ENCODE measurements around the gene PXDN. TPM values are rescaled to one million over a fixed set of nuclear protein-coding genes. Genes with fewer than 3 reads are reported as not detected.

Gene PXDN
- total and polyA plus RNA-seq, 2 donors (not counting 3 experiments of a cell fraction or from before 2014, with no cell fraction given) = 231 to 308 TPM

GRCh38 chr2:1704631-1705556, 39.4 kb downstream of the PXDN start:
- dilution Hi-C loops (cut with MboI; ENCODE audit: extremely low pct_ligation_motif_present, low sequenced_read_pairs) = no loop called here
- no peak overlapping the region for H3K27ac ChIP-seq (ENCODE audit: insufficient read depth, low read depth, low read length)
- FAIRE-seq = no peak

GRCh38 chr2:1702186-1702565, 42.1 kb downstream of the PXDN start:
- DNase-seq (ENCODE audit: low read depth, low spot score) = no peak
- TF ChIP-seq POLR2AphosphoS5 (IDR thresholded peaks at IDR 0.05; ENCODE audit: insufficient read depth, low read depth, low read length) (no peak), CTCF (IDR thresholded peaks at IDR 0.05; ENCODE audit: extremely low read depth in 1 of 2, insufficient read depth in 1 of 2, low read depth in 1 of 2, low read length in 2 of 2) (no peak), FOS (IDR thresholded peaks at IDR 0.05; ENCODE audit: borderline replicate concordance, insufficient read depth, low read length) (no peak), JUN (IDR thresholded peaks at IDR 0.05; ENCODE audit: borderline replicate concordance, insufficient read depth, insufficient read length, low read depth) (no peak), EZH2 (IDR thresholded peaks at IDR 0.05; ENCODE audit: borderline replicate concordance, low read depth, low read length, severe bottlenecking) (no peak), GATA2 (IDR thresholded peaks at IDR 0.05; ENCODE audit: insufficient read depth, insufficient read length, low read depth, low read length) (no peak), POLR2A (IDR thresholded peaks at IDR 0.05; ENCODE audit: low read depth, low read length) (no peak), MAX (IDR thresholded peaks at IDR 0.05; ENCODE audit: insufficient read depth, insufficient read length) (no peak), MYC (IDR thresholded peaks at IDR 0.05; ENCODE audit: low read depth, low read length) (no peak)
- Histone ChIP-seq H3K79me2 (ENCODE audit: control insufficient read depth, insufficient read depth, low read length) (peaks cover 11% of the 10 kb centered on the region), H3K9me1 (replicated peaks; ENCODE audit: control insufficient read depth, extremely low read depth, insufficient read depth, low read length) (no peaks in the 10 kb centered on the region), H3K27ac (ENCODE audit: insufficient read depth, low read depth, low read length) (no peak overlapping the region), H3K9me3 (replicated peaks; ENCODE audit: control insufficient read depth, insufficient read depth, low read length) (no peaks in the 10 kb centered on the region), H3K4me2 (ENCODE audit: insufficient read depth, low read length) (no peak overlapping the region), H3K36me3 (ENCODE audit: control insufficient read depth in 2 of 2, extremely low read depth in 1 of 2, insufficient read depth in 2 of 2, low read length in 2 of 2) (no peaks in the 10 kb centered on the region), H3K27me3 (ENCODE audit: control insufficient read depth in 2 of 2, insufficient read depth in 2 of 2, low read length in 2 of 2) (no peaks in the 10 kb centered on the region), H3K4me3 (replicated peaks in 1 of 3; ENCODE audit: insufficient read depth in 1 of 3, low read depth in 1 of 3, low read length in 3 of 3) (no peak overlapping the region), H3K9ac (replicated peaks; ENCODE audit: extremely low read depth, insufficient read depth, low read length) (no peak overlapping the region), H2AFZ (ENCODE audit: low read depth, low read length) (no peak overlapping the region), H4K20me1 (replicated peaks; ENCODE audit: control insufficient read depth, extremely low read depth, insufficient read depth, low read length) (no peaks in the 10 kb centered on the region), H3K4me1 (ENCODE audit: control insufficient read depth, extremely low read depth, insufficient read depth, low read length) (peaks cover under 1% of the 10 kb centered on the region)
- ChIA-PET POLR2A (no interaction called here), CTCF (interaction anchor here (1.2 to 1.6 kb wide), 2 partner anchors 48 to 49 kb away, joined by 3 to 4 read pairs; no protein-coding TSS in a partner anchor)
- intact Hi-C loops (cut with micrococcal nuclease) = no loop called here
- dilution Hi-C loops (cut with MboI; ENCODE audit: extremely low pct_ligation_motif_present, low sequenced_read_pairs) = no loop called here
- no peak for FAIRE-seq
- BruUV-seq (replicated peaks) = no TSS peak

More at GRCh38 chr2:1704631-1705556, 39.4 kb downstream of the PXDN start:
- Histone ChIP-seq H3K9me3 (replicated peaks; ENCODE audit: control insufficient read depth, insufficient read depth, low read length) (no peaks in the 10 kb centered on the region), H3K27me3 (ENCODE audit: control insufficient read depth in 2 of 2, insufficient read depth in 2 of 2, low read length in 2 of 2) (no peaks in the 10 kb centered on the region), H3K4me3 (replicated peaks in 1 of 3; ENCODE audit: insufficient read depth in 1 of 3, low read depth in 1 of 3, low read length in 3 of 3) (no peak overlapping the region), H4K20me1 (replicated peaks; ENCODE audit: control insufficient read depth, extremely low read depth, insufficient read depth, low read length) (no peaks in the 10 kb centered on the region), H3K79me2 (ENCODE audit: control insufficient read depth, insufficient read depth, low read length) (peaks cover 18% of the 10 kb centered on the region), H3K4me2 (ENCODE audit: insufficient read depth, low read length) (no peak overlapping the region), H3K9me1 (replicated peaks; ENCODE audit: control insufficient read depth, extremely low read depth, insufficient read depth, low read length) (no peaks in the 10 kb centered on the region), H2AFZ (ENCODE audit: low read depth, low read length) (no peak overlapping the region), H3K9ac (replicated peaks; ENCODE audit: extremely low read depth, insufficient read depth, low read length) (no peak overlapping the region), H3K36me3 (ENCODE audit: control insufficient read depth in 2 of 2, extremely low read depth in 1 of 2, insufficient read depth in 2 of 2, low read length in 2 of 2) (no peaks in the 10 kb centered on the region), H3K4me1 (ENCODE audit: control insufficient read depth, extremely low read depth, insufficient read depth, low read length) (peaks cover 18% of the 10 kb centered on the region)
- no peak for DNase-seq (ENCODE audit: low read depth, low spot score)
- intact Hi-C loops (cut with micrococcal nuclease) = no loop called here
- ChIA-PET POLR2A (interaction anchor here (1.2 kb wide), 1 partner anchor 17 kb away, joined by 4 read pairs; no protein-coding TSS in a partner anchor), CTCF (interaction anchor here (0.9 to 2.4 kb wide), 3 partner anchors 46 to 154 kb away, joined by 3 to 7 read pairs (median 5); no protein-coding TSS in a partner anchor)
- no peak for TF ChIP-seq MYC (IDR thresholded peaks at IDR 0.05; ENCODE audit: low read depth, low read length)
- no peak for TF ChIP-seq MAX (IDR thresholded peaks at IDR 0.05; ENCODE audit: insufficient read depth, insufficient read length)
- no peak for TF ChIP-seq GATA2 (IDR thresholded peaks at IDR 0.05; ENCODE audit: insufficient read depth, insufficient read length, low read depth, low read length)
- TF ChIP-seq POLR2AphosphoS5 (IDR thresholded peaks at IDR 0.05; ENCODE audit: insufficient read depth, low read depth, low read length) = no peak
- TF ChIP-seq EZH2 (IDR thresholded peaks at IDR 0.05; ENCODE audit: borderline replicate concordance, low read depth, low read length, severe bottlenecking) = no peak
- BruUV-seq (replicated peaks) = no TSS peak
